Stimulated activated CD4-positive, alpha-beta T cell treated with anti-CD3 and anti-CD28 coated beads, Interleukin-15, amount 100 ng/mL, for 1 hour (primary cell): Measurements from ENCODE around the gene SHROOM3.

ENCODE experiments used
- DNase-seq, 2 donors: peaks; one replicate each; pipeline ENCODE4 v3.0.0-alpha.2; 2020; ENCODE audit warnings: low read depth in 1 of 2, low spot score in 1 of 2

SHROOM3 gene

DNA sequence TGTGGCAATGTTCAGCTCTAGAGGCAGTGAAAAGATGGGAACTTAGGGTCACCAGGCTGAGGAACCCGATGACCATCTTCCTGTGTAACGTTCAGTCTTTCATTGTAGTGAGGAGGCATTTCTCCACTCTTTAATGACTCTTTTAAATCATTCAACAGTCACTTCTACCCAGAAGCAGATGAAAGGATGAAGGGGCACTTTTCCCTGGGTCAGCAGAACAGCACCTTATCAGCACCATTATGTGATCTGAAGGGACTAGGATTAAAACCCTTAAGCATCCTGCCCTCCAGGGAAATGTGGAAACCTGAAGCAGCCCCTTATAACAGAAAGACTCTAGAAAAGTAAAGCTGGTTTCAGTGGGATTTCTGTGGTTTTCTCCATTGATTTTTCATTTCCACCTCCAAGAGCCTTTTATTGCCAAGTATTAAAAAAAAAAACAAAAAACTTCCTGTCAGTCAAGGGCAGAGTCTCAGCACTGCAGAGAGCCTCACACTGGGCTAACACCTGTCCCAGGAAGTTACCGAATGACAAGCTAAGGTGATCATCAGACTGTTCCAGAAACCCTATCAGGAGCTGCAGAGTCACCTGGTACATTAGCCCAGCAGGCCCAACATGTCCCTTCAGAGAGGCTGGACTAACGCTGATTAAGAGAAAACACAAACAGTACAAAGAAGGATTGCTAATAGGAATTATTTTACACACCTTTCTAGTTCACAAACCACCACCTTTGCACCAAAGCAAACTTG, 185.9 kb downstream of the SHROOM3 start:
- DNase-seq, result no peak

DNA sequence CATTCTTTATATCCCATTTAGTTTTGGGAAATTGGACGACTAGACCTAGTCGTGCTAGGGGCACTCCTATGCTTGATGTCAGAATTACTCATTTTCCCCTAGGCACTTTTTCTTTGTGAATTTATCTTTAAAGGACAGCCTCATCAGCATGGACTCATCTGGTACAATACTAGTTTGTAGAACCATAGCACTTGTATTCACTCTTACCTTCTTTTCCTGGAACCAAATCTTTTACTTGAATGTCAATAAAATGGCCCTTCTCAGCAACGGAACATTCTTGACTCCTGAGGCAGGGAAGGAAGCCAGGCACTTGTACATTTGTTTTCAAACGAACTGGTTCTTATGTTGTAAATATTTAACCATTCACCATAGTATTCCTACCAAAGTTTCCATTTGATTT, 187.1 kb downstream of the SHROOM3 start:
- no peak for DNase-seq

DNA sequence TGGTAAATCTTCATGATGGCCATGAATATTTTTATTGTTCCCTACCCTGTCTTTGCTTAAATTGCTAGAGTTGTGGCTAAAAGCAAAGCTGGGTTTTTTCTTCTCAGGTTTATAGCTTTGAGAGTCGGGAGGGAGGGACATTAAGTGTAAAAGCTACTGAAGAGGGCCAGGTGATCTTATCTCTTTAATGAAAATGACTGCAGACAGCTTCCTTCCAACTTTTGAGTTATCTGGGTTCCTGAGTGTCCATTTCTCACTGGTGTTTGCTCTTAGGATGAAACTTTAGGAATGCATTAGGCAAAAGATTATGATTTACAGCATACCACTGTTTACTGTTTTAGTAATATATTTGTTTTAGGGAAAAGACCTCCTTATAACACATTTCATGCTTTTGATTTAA, 187.7 kb downstream of the SHROOM3 start:
- no peak for DNase-seq

DNA sequence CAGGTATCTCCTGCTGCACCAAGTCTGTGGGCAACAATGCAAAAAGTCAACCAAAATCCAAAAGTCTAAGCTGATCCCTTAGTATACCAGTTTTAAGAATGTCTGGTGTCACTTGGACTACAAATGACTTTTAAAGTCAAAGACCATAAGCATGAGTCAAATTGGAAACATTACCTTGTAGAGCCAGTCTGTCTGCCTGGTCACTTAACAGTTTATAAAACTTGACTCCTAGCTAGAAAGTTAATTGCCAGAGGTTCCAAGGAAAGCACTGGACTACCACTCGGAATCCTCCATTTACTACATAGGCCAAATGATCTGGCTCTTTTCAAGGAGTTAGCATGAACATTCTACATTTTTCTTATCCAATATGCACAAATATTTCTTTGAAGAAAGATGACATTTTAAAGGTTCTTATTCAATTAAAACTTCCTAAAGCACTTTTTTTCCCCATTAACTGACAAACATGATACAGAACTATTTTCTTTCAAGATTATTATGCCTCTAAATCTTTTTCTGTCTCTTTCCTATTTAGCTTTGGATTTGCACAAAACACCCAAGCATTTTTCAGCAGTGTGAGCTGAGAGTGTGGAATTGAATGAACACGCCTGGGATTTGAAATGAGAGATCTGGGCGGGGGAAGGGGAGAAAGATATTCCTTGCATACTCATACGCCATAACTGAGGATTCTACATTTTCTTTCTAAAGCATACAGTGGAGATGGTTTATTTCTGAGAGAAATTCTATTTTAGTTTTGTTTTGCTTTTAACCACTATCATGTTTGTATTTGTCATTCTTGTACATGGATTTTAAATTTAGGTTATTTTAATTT, 188.4 kb downstream of the SHROOM3 start:
- no peak for DNase-seq

DNA sequence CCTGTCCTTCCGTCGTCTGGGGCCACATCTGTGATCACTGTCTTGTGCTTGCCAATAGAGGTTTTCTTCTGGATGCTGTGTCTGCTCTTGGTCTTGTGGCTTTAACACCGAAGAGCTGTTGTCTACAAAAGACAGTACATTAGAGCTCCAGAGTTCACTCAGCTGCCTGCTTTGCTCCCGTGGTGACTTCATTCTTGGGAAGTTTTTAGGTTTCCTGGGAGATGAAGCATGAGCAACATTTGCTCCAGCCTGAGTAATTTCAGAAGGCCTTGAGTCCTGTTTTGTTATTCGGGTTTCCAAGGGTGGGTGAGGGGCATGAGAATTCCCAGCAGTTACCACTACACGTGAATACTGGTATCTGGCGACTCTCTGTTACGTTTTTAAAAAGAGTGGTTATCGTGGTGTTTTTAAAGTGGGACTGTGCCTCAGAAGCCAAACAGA, 189.2 kb downstream of the SHROOM3 start:
- DNase-seq, result no peak

DNA sequence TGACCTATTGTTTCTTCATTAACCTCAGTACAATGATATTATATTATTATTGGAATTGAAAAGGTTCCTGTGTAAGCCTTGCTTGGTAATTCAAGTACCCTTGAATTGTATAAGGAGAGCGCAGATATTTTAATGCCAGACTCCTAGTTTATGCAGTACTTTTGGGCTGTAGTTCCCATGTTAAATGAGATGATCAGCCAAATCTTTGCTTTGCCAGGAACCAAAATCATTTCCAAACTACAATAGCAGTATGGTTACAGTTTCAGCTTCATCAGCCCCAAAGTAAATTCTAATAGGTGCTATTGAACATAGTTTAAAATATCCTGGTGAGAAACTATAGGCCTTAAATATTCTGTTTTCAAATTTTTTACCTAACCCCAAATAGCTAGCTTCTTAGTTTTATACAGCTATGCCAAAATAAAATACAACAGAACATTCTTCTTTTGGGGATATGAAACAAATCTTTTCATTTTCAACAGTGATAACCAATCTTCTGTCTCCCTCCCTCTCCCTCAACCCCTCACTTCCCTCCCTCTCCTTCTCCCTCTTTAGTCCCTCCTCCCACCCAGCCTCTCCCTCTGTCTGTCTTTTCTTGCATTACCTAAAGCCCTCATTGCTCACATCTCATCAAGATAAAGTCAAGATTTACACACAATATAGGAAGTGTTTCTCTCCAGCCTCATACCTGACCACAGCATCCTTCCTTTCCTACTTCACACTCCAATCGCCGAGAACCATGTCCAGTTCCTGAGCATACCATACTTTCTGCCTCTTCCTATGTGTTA, 190.1 kb downstream of the SHROOM3 start:
- no peak for DNase-seq

DNA sequence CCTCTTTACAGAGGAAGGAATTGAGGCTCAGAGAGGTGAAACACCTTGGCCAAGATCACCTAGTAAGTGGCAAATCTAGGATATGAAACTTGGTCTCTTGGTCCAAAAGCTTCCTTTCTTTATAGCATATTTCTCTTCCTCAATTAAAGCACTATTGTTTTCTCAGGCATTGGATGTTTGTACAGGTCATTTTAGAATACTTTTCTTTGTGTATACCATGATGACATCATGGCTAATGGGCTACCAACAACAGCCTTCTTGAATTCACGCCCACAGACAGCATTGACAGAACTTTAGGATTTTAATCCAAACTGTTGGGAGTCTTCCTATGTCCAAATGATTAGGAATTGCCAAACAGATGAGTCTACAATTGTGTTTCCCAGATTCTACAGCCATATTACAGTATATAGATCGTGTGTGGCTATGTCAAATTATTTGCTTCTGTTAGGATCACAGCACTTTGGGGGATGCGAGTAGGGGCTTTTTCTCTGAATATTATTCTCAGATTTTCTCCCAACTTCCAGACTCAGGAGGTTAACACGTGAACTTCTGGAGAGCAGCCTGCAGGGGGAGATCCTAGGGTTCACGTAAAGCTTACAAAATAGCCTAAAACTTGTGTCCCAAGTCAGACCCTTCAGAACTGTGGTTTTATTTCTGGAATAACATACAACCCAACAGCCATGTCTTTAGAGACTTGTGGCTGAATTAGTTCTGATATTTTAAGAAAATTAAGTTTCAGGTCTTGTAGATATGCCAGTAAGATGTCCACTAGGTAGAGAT, 191.8 kb downstream of the SHROOM3 start:
- DNase-seq, result no peak

DNA sequence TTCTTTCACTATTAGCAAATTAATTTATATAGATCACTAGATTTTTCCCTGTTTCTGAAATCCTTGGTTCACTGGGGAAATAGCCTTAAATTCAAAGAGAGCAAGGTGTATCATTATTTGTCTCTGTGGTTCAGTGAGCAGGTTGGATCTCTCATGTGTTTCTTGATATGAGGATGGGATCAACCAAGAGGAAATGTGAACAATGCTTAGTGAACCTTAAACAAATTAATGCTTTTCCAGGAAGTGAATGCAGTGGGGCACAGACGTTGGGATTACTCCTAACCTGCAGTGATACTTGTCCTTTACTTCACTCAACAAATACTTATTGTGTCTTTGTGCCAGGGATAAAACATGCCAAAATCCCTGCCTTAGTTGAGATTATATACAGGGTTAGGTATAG, 193.2 kb downstream of the SHROOM3 start:
- DNase-seq, result no peak

DNA sequence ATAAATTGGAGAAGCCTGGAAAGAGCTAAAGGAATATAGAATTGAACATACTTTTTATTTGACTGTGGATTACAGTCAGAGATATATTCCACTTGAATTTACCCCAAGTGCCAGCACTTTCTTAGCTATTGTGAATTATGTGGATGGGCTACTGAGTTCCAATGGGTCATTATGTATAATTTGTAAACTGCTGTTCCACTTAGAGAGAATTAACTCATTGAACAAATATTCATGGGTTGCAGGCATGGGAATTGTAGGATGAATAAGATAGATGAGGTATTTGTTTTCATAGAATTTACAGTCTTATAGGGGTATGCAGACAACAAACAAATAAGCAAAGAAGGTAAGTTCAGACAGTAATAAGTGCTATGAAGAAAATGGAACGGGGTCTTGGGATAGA, 195.7 kb downstream of the SHROOM3 start:
- DNase-seq, result no peak

DNA sequence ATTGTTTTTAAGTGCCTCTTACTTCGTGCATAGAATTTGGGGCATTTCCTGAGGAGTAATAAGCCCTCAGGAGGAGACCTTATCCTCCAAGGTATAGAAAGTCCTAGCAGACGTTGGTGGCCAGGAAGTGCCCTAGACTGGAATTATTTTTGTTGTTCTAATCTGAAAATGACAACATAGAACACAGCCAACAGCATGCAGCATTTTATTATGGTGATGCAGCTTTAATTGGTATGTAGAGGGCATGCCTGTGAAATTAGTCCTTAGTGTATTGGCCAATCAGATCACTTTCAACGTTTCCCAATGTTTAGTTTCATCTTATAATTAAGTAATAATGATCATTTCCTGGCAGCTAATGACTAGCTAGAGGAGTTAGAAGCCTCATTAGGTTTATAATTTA, 199.2 kb downstream of the SHROOM3 start:
- no peak for DNase-seq

DNA sequence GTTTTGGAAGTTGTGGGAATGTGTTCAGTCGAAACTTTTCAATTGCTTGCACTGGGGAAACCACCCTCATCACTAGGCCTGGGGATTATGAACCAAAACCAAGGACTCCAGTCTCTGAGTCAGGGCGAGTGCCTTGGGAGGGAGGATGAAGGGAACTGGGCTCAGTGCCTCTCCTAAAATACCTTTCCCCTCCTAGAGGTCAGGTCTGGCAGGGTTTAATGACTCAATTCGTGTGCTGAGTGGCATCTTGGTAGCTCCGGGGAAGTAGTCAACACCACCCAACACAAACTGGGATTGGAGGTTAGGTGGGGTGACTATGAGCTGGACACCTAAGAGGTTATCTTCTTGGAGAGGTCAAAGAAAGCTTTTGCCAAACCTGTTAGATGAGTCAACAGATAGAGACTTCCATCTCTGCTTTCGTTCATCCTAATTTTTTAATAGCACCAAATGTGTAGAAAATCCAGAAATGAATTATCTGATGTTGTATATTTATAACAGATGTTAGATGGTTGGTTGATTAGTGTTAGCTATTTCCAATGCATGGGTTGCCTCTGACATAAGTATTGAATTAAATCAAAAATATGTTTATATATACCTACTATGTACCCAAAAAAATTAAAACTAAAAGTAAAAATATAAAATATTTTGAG, 202.8 kb downstream of the SHROOM3 start:
- no peak for DNase-seq

DNA sequence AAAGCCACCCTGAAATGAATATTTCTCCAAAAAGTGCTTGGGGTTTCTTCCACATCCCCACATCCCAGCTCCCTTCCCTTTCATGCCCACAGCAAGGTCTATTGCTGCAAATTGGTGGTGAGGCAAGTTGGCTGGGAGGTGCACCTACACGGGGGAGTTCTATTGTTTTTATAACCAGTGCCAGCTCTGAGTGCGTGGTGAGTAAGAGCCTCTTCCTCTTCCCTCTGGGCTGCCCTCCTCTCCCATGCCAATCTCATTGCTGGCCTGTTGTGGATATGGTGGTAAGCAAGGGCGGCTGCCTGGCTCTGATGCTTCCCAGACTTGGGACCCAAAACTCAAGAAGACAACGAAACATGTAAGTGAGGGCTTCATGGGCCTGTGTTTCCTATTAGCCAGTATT, 204.3 kb downstream of the SHROOM3 start:
- no peak for DNase-seq

DNA sequence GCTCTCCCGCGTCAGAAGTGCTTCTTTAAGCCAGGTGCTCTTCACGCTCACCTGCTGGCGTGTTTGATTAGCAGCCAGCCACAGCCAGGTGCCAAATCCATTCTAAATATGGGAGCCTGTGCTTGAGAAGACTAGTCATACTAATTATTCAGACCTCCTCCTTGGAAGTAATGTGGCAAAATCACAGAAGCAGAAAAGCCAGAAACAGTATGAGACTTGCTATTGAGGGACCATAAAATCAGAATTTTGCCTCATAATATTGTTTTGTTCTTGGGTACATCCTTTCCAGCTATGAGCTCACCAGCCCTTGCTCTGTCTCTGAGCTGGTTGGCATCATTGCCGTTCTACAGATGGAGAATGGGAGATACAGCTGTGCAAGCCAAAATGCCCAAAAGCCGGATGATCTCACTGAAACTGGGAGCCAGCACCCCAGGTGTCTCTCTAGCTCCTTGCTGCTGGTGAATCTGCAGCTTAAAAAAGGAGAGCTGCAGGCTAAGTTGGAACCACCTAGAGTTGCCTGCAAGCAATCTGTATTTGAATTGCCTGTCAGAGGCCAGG, 205.4 kb downstream of the SHROOM3 start:
- no peak for DNase-seq

DNA sequence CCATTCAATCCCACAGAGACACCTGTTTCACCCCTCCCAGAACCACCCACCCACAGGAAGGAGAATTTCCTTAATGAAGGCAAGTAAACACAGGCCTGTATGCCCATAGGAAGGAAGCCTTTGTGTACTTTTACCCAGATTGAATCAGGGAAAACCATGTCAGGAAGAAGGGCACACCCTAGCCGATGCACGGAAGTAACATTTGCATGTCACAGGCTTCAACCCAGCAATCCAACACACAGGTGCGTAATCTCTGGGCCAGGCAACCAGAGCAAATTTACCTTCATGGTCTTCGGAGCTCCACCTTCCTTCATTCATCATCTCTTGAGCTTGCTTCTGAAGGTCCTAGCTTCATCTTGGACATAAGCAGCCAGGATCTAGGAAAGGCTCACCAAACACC, 206.3 kb downstream of the SHROOM3 start:
- DNase-seq, result no peak

DNA sequence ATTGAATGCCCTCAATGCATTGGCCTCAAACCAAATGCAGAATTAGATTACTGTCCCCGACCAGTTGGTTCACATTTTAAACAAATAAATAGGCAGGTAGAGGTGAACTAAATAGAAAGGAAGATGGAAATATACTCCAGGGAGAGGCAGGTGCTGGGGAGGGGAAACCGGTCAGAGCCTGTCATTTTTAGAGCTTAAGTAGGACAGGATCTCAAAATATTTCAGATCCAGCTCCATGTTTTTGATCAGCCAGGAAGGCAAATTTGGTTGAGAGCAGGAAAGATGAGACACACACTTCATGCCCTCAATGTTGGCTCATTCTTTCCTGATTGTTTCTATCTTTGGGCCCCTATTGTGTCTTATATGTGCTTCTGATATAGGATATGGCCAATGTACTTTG, 206.7 kb downstream of the SHROOM3 start:
- DNase-seq, result no peak

DNA sequence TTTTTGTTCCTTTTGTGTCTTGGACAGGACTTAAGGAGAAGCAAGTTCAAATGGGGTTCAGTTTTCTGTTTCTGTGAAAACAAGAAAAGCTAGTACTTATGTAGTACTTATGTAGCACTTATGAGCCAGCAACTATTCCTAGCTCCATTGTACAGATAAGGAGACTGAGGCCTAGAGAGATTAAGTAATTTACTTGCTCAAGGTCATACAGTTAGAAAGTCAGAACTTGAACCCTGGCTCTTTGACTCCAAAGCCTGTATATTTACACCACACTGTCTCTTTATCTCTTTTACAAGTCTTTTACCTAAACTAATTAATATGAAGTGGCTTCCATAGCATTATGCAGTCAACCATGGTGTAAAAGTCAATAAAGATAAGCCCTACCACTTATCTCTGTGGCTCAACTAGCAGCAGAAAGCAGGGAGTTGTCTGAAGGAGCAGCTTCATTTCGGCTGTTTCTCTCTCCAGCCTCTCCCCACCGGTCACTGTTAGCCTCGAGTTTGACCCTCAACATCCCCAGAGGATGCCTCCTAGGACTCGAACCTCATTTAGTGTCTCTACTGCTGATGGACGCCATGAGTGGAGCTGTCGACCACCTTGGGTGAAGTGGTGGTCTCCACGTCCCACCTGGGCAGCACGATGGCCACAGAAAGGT, 209.9 kb downstream of the SHROOM3 start:
- DNase-seq, result no peak

DNA sequence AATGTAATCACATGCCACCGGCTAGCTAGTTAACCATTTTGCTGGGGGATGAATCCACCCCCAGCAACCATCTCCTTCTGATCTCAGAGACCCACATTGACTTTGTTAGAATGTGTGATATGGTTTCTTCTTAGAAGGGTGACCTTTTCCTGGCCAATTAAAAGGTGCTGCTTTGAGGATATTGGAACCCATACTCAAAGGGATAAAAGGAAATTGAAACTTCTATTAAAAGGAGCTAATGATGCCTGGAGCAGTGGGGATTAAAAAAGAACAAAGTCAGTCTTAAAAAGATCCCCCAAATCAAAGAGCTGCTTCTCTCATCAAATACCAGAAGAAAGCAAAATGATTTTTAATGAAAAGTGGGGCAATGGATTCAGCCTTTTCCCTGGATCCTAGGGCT, 214.1 kb downstream of the SHROOM3 start:
- no peak for DNase-seq

DNA sequence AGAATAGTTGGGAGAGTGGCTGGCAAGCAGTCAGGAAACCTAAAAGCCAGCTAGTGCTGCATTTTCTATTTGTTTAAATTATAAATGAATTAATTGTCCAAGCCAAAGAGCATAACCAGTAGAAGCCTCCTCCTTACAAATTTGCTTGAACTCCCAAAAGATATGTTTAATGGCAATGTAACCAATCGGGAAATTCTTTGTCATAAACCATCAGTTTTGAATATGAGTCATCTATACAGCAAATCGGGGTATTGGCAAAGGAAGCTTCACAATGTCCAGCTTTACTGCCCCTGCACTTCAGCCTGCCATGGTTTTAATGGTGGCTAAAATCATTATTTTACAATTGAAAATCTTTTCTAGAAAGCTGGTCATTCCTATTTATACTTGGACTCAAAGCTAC, 216.6 kb downstream of the SHROOM3 start:
- DNase-seq, result no peak

DNA sequence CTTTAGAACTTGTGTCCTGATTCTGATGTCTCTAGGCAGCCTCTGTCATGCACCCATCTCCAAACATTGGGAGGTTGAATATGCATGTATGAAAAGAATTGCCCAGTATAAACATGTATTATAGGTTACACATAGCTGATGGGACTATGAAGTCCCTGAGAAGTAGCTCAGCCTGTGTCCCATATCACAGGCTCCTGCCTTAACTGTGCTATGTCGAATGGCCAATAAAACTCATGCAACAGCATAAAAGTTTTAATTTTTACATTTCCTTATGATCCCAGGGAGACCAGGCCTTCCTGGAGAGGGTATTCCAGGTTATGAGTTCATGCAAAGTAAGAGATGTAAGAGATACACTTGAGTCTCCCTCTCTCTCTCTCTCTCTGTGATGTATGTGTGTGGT, 217.4 kb downstream of the SHROOM3 start:
- no peak for DNase-seq

DNA sequence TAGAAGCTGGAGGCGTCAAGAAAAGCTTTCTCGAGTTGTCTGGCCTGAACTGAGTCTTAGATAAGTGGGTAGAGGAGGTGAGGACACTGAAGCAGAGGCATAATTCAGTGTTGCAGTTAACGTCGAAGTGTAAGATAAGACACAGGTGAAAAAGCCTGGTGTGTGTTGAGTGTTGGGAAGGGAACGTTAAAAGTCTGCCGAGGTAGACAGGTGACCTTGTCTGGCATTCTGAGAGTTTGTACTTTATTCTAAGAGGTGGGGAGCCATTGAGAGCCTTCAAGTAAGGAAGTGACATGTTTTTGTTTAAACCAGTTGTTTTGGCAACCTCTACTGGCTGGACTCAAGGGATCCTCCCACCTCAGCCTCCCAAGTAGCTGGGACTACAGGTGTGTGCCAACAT, 219.1 kb downstream of the SHROOM3 start:
- DNase-seq, result no peak
